Activated T-helper 1 cell treated with Interleukin-2 at 50 U/mL for 16 hours (primary cell): Measurements from ENCODE around the gene UBASH3A.

Experiments used
- DNase-seq: peaks from one replicate; pipeline ENCODE4 v3.0.0-alpha.2; 2020; ENCODE audit warnings: low read depth

Gene UBASH3A

GRCh38 chr21:42403611-42404231 lies at the start of gene UBASH3A:
TSS of gene UBASH3A (plus strand) at chr21:42403902. CDS start at chr21:42403946, 44 bp downstream.
- DNase-seq: no peak

GRCh38 chr21:42356046-42356445 lies 47.7 kb upstream of the UBASH3A start:
- no peak for DNase-seq

- DNase-seq: no peak
Observed at GRCh38 chr21:42356650-42357049, 47.1 kb upstream of the UBASH3A start.

GRCh38 chr21:42357307-42357706 lies 46.4 kb upstream of the UBASH3A start:
- no peak for DNase-seq

GRCh38 chr21:42358261-42358660 lies 45.4 kb upstream of the UBASH3A start:
- DNase-seq: no peak

GRCh38 chr21:42358937-42359336 lies 44.8 kb upstream of the UBASH3A start:
- no peak for DNase-seq

GRCh38 chr21:42360317-42360716 lies 43.4 kb upstream of the UBASH3A start:
- DNase-seq: no peak

GRCh38 chr21:42361286-42361685 lies 42.4 kb upstream of the UBASH3A start:
- no peak for DNase-seq

GRCh38 chr21:42362198-42362597 lies 41.5 kb upstream of the UBASH3A start:
- no peak for DNase-seq

- no peak for DNase-seq
Observed at GRCh38 chr21:42362700-42363099, 41.0 kb upstream of the UBASH3A start.

- no peak for DNase-seq
Observed at GRCh38 chr21:42363312-42363711, 40.4 kb upstream of the UBASH3A start.

GRCh38 chr21:42364304-42364865 lies 39.3 kb upstream of the UBASH3A start:
- DNase-seq: no peak

- DNase-seq: no peak
Observed at GRCh38 chr21:42365770-42366169, 37.9 kb upstream of the UBASH3A start.

- no peak for DNase-seq
Observed at GRCh38 chr21:42366292-42367010, 37.3 kb upstream of the UBASH3A start, which contains the start of gene TFF1. TSS of gene TFF1 (minus strand) at chr21:42366535. CDS start at chr21:42366495, 40 bp downstream.

GRCh38 chr21:42367367-42368165 lies 36.1 kb upstream of the UBASH3A start:
- no peak for DNase-seq

GRCh38 chr21:42369821-42370220 lies 33.9 kb upstream of the UBASH3A start:
- no peak for DNase-seq

- no peak for DNase-seq
Observed at GRCh38 chr21:42370894-42371654, 32.6 kb upstream of the UBASH3A start.

GRCh38 chr21:42373196-42373907 lies 30.4 kb upstream of the UBASH3A start:
- no peak for DNase-seq

- no peak for DNase-seq
Observed at GRCh38 chr21:42373908-42374455, 29.7 kb upstream of the UBASH3A start.

- DNase-seq: no peak
Observed at GRCh38 chr21:42374457-42374856, 29.2 kb upstream of the UBASH3A start.
